ENCODE results near the gene PRDM11. TPM values are rescaled to one million over a fixed set of nuclear protein-coding genes. Genes with fewer than 3 reads are reported as not detected.

The PRDM11 gene
- total RNA-seq, 4 donors from 2014 or later: 5.0 to 15.4 (median 9.5) TPM

GRCh38 chr11:45182902-45183301, 36.5 kb downstream of the PRDM11 start:
- peaks cover 10 to 16% of the 10 kb centered on the region in 2 donors for H3K4me1 ChIP-seq
- H3K27me3 ChIP-seq: no peaks in the 10 kb centered on the region
- no peaks in the 10 kb centered on the region for H3K9me3 ChIP-seq
- intact Hi-C loops (cut with DNase I; ENCODE audit: low total_unique reads) (loop anchor here (2.0 to 10.0 kb wide), 3 partner anchors 50 to 152 kb away; no protein-coding TSS in a partner anchor), in situ Hi-C loops (cut with MboI; ENCODE audit: low sequenced_read_pairs in 4 of 4) (no loop called here)
- H3K27ac ChIP-seq: no peak overlapping the region
- TF ChIP-seq CTCF (IDR thresholded peaks at IDR 0.05 in 4 of 5, conservative IDR thresholded peaks at IDR 0.05 in 1 of 5): peak; percentile 22 to 64 (median 55)
- TF ChIP-seq POLR2A (IDR thresholded peaks at IDR 0.05): no peak
- H3K36me3 ChIP-seq: peaks cover 0 to 8% of the 10 kb centered on the region in 2 donors
- no peak overlapping the region for H3K4me3 ChIP-seq
- DNase-seq: no peak
- no peak for ATAC-seq

GRCh38 chr11:45184640-45185039, 38.2 kb downstream of the PRDM11 start:
- Histone ChIP-seq H3K27ac (no peak overlapping the region), H3K4me3 (no peak overlapping the region), H3K9me3 (no peaks in the 10 kb centered on the region), H3K4me1 (peaks cover 9 to 10% of the 10 kb centered on the region in 2 donors), H3K36me3 (peaks cover 0 to 8% of the 10 kb centered on the region in 2 donors), H3K27me3 (no peaks in the 10 kb centered on the region)
- in situ Hi-C loops (cut with MboI; ENCODE audit: low sequenced_read_pairs in 4 of 4): no loop called here
- TF ChIP-seq POLR2A (IDR thresholded peaks at IDR 0.05): no peak
- TF ChIP-seq CTCF (IDR thresholded peaks at IDR 0.05 in 4 of 5, conservative IDR thresholded peaks at IDR 0.05 in 1 of 5): no peak
- DNase-seq (no peak), ATAC-seq (no peak)
- intact Hi-C loops (cut with DNase I; ENCODE audit: low total_unique reads): loop anchor here (5.0 to 10.0 kb wide), 2 partner anchors 72 to 150 kb away; no protein-coding TSS in a partner anchor

GRCh38 chr11:45185228-45185729, 38.8 kb downstream of the PRDM11 start:
- DNase-seq: no peak
- ATAC-seq: no peak
- intact Hi-C loops (cut with DNase I; ENCODE audit: low total_unique reads): loop anchor here (10.0 kb wide), 1 partner anchor 150 kb away; no protein-coding TSS in a partner anchor

GRCh38 chr11:45187375-45187774, 40.9 kb downstream of the PRDM11 start:
- H3K27ac ChIP-seq: no peak overlapping the region
- H3K27me3 ChIP-seq: no peaks in the 10 kb centered on the region
- TF ChIP-seq CTCF (IDR thresholded peaks at IDR 0.05 in 4 of 5, conservative IDR thresholded peaks at IDR 0.05 in 1 of 5) (no peak), POLR2A (IDR thresholded peaks at IDR 0.05) (no peak)
- H3K4me3 ChIP-seq: no peak overlapping the region
- no peaks in the 10 kb centered on the region for H3K9me3 ChIP-seq
- in situ Hi-C loops (cut with MboI; ENCODE audit: low sequenced_read_pairs in 4 of 4): no loop called here
- peaks cover 0 to 8% of the 10 kb centered on the region in 2 donors for H3K36me3 ChIP-seq
- intact Hi-C loops (cut with DNase I; ENCODE audit: low total_unique reads): loop anchor here (10.0 kb wide), 1 partner anchor 147 kb away; no protein-coding TSS in a partner anchor
- ATAC-seq (no peak), DNase-seq (no peak)
- H3K4me1 ChIP-seq: peaks cover 0 to 5% of the 10 kb centered on the region in 2 donors

More at GRCh38 chr11:45185228-45185729, 38.8 kb downstream of the PRDM11 start:
- Histone ChIP-seq H3K9me3 (no peaks in the 10 kb centered on the region), H3K27me3 (no peaks in the 10 kb centered on the region), H3K27ac (no peak overlapping the region), H3K4me3 (no peak overlapping the region), H3K36me3 (peaks cover 0 to 8% of the 10 kb centered on the region in 2 donors), H3K4me1 (peaks cover 5 to 10% of the 10 kb centered on the region in 2 donors)
- in situ Hi-C loops (cut with MboI; ENCODE audit: low sequenced_read_pairs in 4 of 4): no loop called here
- TF ChIP-seq CTCF (IDR thresholded peaks at IDR 0.05 in 4 of 5, conservative IDR thresholded peaks at IDR 0.05 in 1 of 5): no peak
- no peak for TF ChIP-seq POLR2A (IDR thresholded peaks at IDR 0.05)

Measured in gastrocnemius medialis (tissue), 4 donors.